IPS DF 6.9 (cell line): ENCODE measurements around the gene SLC35D2.

Experiments used
- DNase-seq: peaks from one replicate; pipeline ENCODE4 v3.0.0-alpha.2; 2013; ENCODE audit warnings: low read depth, low spot score
- H3K27ac ChIP-seq: one replicate; pipeline ENCODE4 v1.5.1; 2013; ENCODE audit warnings: low read length, control low read depth
- H3K27me3 ChIP-seq: 2 replicates; pipeline ENCODE4 v1.6.1; 2013; ENCODE audit warnings: mild to moderate bottlenecking, low read length; ENCODE audit not compliant: control insufficient read depth, insufficient read depth
- H3K36me3 ChIP-seq: 2 replicates; pipeline ENCODE4 v1.6.1; 2013; ENCODE audit warnings: low read length; ENCODE audit not compliant: control insufficient read depth, insufficient read depth
- H3K4me1 ChIP-seq: 2 replicates; pipeline ENCODE4 v1.6.1; 2013; ENCODE audit warnings: low read length; ENCODE audit not compliant: control insufficient read depth, insufficient read depth
- H3K4me3 ChIP-seq: 2 replicates; pipeline ENCODE4 v1.5.1; 2013; ENCODE audit warnings: mild to moderate bottlenecking, low read length
- H3K9me3 ChIP-seq: 2 replicates; pipeline ENCODE4 v1.6.1; 2013; ENCODE audit warnings: low read length, inconsistent platforms; ENCODE audit not compliant: control insufficient read depth, insufficient read depth
- WGBS: extraction: QIAGEN DNeasy Blood & Tissue Kit; methylation state at CpG from one replicate; pipeline ENCODE4 v1.1.7; 2013; ENCODE audit warnings: mixed read lengths, missing lambda C conversion rate; ENCODE audit not compliant: insufficient read length, insufficient coverage; 5-methylcytosine and 5-hydroxymethylcytosine counted together

The SLC35D2 gene

GRCh38 chr9:96383165-96383942, at the start of gene SLC35D2:
SLC35D2 (minus strand) TSS chr9:96383711; CDS start chr9:96383634, 77 bp downstream.
- Histone ChIP-seq H3K27ac (no peak within 1 kb of the TSS), H3K36me3 (peaks cover 4% of the 10 kb centered on the region; the same call in 1 of the 2 replicates), H3K27me3 (no peaks in the 10 kb centered on the region), H3K9me3 (no peaks in the 10 kb centered on the region), H3K4me1 (no peaks in the 10 kb centered on the region), H3K4me3 (peak within 1 kb of the TSS; percentile 64; the same call in 1 of the 2 replicates)
- no peak for DNase-seq
- WGBS: no CpG with 5 or more reads among the region's 73 CpGs

GRCh38 chr9:96430377-96430776, 46.9 kb upstream of the SLC35D2 start:
- no peak for DNase-seq
- Histone ChIP-seq H3K27me3 (no peaks in the 10 kb centered on the region), H3K4me1 (no peaks in the 10 kb centered on the region), H3K4me3 (no peak overlapping the region), H3K9me3 (no peaks in the 10 kb centered on the region), H3K27ac (no peak overlapping the region), H3K36me3 (no peaks in the 10 kb centered on the region)
- WGBS: no CpG with 5 or more reads among the region's 2 CpGs

- no peaks in the 10 kb centered on the region for H3K27me3 ChIP-seq
- no peak for DNase-seq
- no peaks in the 10 kb centered on the region for H3K4me1 ChIP-seq
- no peak overlapping the region for H3K4me3 ChIP-seq
- H3K36me3 ChIP-seq: no peaks in the 10 kb centered on the region
- no peaks in the 10 kb centered on the region for H3K9me3 ChIP-seq
- H3K27ac ChIP-seq: no peak overlapping the region
Measured at GRCh38 chr9:96429732-96430131, 46.2 kb upstream of the SLC35D2 start.

- DNase-seq: no peak
- Histone ChIP-seq H3K27me3 (no peaks in the 10 kb centered on the region), H3K9me3 (no peaks in the 10 kb centered on the region), H3K27ac (no peak overlapping the region), H3K36me3 (no peaks in the 10 kb centered on the region), H3K4me3 (no peak overlapping the region), H3K4me1 (peaks cover 4% of the 10 kb centered on the region)
- 100% methylated on average over 1 of the region's 4 CpGs for WGBS
Measured at GRCh38 chr9:96425500-96426169, 42.1 kb upstream of the SLC35D2 start.

- no CpG with 5 or more reads among the region's 6 CpGs for WGBS
- Histone ChIP-seq H3K4me1 (peaks cover 6% of the 10 kb centered on the region), H3K36me3 (no peaks in the 10 kb centered on the region), H3K4me3 (no peak overlapping the region), H3K27ac (no peak overlapping the region), H3K9me3 (no peaks in the 10 kb centered on the region), H3K27me3 (no peaks in the 10 kb centered on the region)
- no peak for DNase-seq
Measured at GRCh38 chr9:96423985-96424336, 40.5 kb upstream of the SLC35D2 start.

- no CpG with 5 or more reads among the region's 8 CpGs for WGBS
Measured at GRCh38 chr9:96423322-96423984, 39.9 kb upstream of the SLC35D2 start.

GRCh38 chr9:96420468-96421219, 37.1 kb upstream of the SLC35D2 start:
- no peaks in the 10 kb centered on the region for H3K27me3 ChIP-seq
- no CpG with 5 or more reads among the region's 6 CpGs for WGBS
- H3K27ac ChIP-seq: no peak overlapping the region
- no peak overlapping the region for H3K4me3 ChIP-seq
- no peaks in the 10 kb centered on the region for H3K9me3 ChIP-seq
- DNase-seq: no peak
- H3K36me3 ChIP-seq: no peaks in the 10 kb centered on the region
- H3K4me1 ChIP-seq: peaks cover 6% of the 10 kb centered on the region

More at GRCh38 chr9:96423322-96423984, 39.9 kb upstream of the SLC35D2 start:
- H3K4me1 ChIP-seq: peaks cover 6% of the 10 kb centered on the region
- no peak overlapping the region for H3K27ac ChIP-seq
- no peaks in the 10 kb centered on the region for H3K36me3 ChIP-seq
- H3K9me3 ChIP-seq: no peaks in the 10 kb centered on the region
- H3K27me3 ChIP-seq: no peaks in the 10 kb centered on the region
- no peak for DNase-seq
- no peak overlapping the region for H3K4me3 ChIP-seq

GRCh38 chr9:96419691-96419969, 36.1 kb upstream of the SLC35D2 start:
- DNase-seq: no peak
- no peaks in the 10 kb centered on the region for H3K27me3 ChIP-seq
- H3K36me3 ChIP-seq: no peaks in the 10 kb centered on the region
- H3K27ac ChIP-seq: no peak overlapping the region
- no peak overlapping the region; the same call in 1 of the 2 replicates for H3K4me3 ChIP-seq
- WGBS: 100% methylated on average over 2 of the region's 2 CpGs
- H3K4me1 ChIP-seq: peaks cover 6% of the 10 kb centered on the region
- H3K9me3 ChIP-seq: no peaks in the 10 kb centered on the region

GRCh38 chr9:96418920-96419690, 35.6 kb upstream of the SLC35D2 start:
- Histone ChIP-seq H3K9me3 (no peaks in the 10 kb centered on the region), H3K27me3 (no peaks in the 10 kb centered on the region), H3K4me1 (peaks cover 6% of the 10 kb centered on the region), H3K36me3 (no peaks in the 10 kb centered on the region), H3K27ac (no peak overlapping the region), H3K4me3 (peak overlapping the region; percentile 83; the same call in 1 of the 2 replicates)
- WGBS: no CpG with 5 or more reads among the region's 58 CpGs
- DNase-seq: no peak
